HCT116 (cell line): ENCODE data around the gene IGF2. TPM values are rescaled to one million over a fixed set of nuclear protein-coding genes. Genes with fewer than 3 reads are reported as not detected.

Experiments
- ATAC-seq: fragments of 200-7000 bp; cut with Tn5 transposase; 2 replicates; pipeline ENCODE4 v1.9.1; 2020; ENCODE audit warnings: mild to moderate bottlenecking, moderate library complexity
- BruUV-seq: library from RNA; stranded (reverse); fragments of 400-500 nt; replicated peaks from 2 replicates; lab custom pipeline; 2021; lab: Mats Ljungman, UMichigan
- CTCF ChIA-PET: fragments of 300-600 bp; sonication (Branson Sonifier 250); formaldehyde crosslinking; loops from one replicate; lab custom pipeline; 2021; ENCODE audit warnings: antibody characterized with exemption; lab: Charles Lee
- POLR2A ChIA-PET: fragments of 300-600, 350-600 bp; sonication (Branson Sonifier 250); formaldehyde crosslinking; loops from one replicate; lab custom pipeline; 2021; ENCODE audit warnings: antibody characterized with exemption; lab: Charles Lee
- RAD21 ChIA-PET, 2 experiments: fragments of 300-600 bp; sonication (Branson Sonifier 250); formaldehyde crosslinking; loops; one replicate each; lab custom pipeline; 2023; ENCODE audit warnings: low total read pairs in 2 of 2; ENCODE audit not compliant: uncharacterized antibody in 2 of 2, unreplicated experiment in 2 of 2, low non-redundant PET in 1 of 2; lab: Charles Lee
- DNase-seq: peaks from one replicate; pipeline ENCODE4 v3.0.0-alpha.2; 2010; ENCODE audit warnings: low read depth, low spot score
- H2AFZ ChIP-seq: fragments of 200-600 bp; shearing (Covaris generic), sonication (generic); 2 replicates; pipeline ENCODE4 v1.6.1; 2017; ENCODE audit warnings: low read depth, mixed run types, mixed read lengths, antibody characterized with exemption, low read length; ENCODE audit not compliant: poor library complexity, severe bottlenecking
- H3K27ac ChIP-seq: 2 replicates; pipeline ENCODE4 v1.5.1; 2012; ENCODE audit warnings: low read depth, low read length
- H3K27me3 ChIP-seq: fragments of 200-600 bp; sonication (generic); 2 replicates; pipeline ENCODE4 v1.6.1; 2016; ENCODE audit warnings: mixed run types, low read length, mixed read lengths; ENCODE audit not compliant: insufficient read depth
- H3K36me3 ChIP-seq, 2 experiments: fragments of 200-500 bp in 1 of 2; fragments of 200-600 bp in 1 of 2; sonication (Bioruptor generic) in 1 of 2; sonication (generic) in 1 of 2; 2 replicates each; pipeline versions ENCODE4 v1.5.1 to v1.6.1; 2014 to 2016; ENCODE audit warnings: low read length in 2 of 2, inconsistent platforms in 1 of 2, mixed read lengths in 1 of 2, mixed run types in 1 of 2; ENCODE audit not compliant: insufficient read depth in 2 of 2, control insufficient read depth in 1 of 2
- H3K4me1 ChIP-seq, 2 experiments: fragments of 200-600 bp in 1 of 2; sonication (generic) in 1 of 2; 2 replicates each; pipeline versions ENCODE4 v1.5.1 to v1.6.1; 2012 to 2017; ENCODE audit warnings: low read length in 2 of 2, inconsistent platforms in 1 of 2, mild to moderate bottlenecking in 1 of 2, mixed read lengths in 1 of 2, mixed run types in 1 of 2, moderate library complexity in 1 of 2; ENCODE audit not compliant: insufficient read depth in 2 of 2, control insufficient read depth in 1 of 2
- H3K4me2 ChIP-seq: fragments of 200-600 bp; sonication (generic); 2 replicates; pipeline ENCODE4 v1.6.1; 2017; ENCODE audit warnings: mixed run types, low read length, mixed read lengths
- H3K4me3 ChIP-seq, 2 experiments: fragments of 200-600 bp in 1 of 2; sonication (generic) in 1 of 2; replicated peaks in 1 of 2; 2 replicates each; pipeline ENCODE4 v1.5.1; 2011 to 2016; ENCODE audit warnings: low read length in 2 of 2, control low read depth in 1 of 2, low read depth in 1 of 2, mild to moderate bottlenecking in 1 of 2, mixed read lengths in 1 of 2, mixed run types in 1 of 2
- H3K79me2 ChIP-seq: fragments of 200-600 bp; sonication (generic); 2 replicates; pipeline ENCODE4 v1.6.1; 2017; ENCODE audit warnings: mild to moderate bottlenecking, mixed run types, low read length, moderate library complexity, mixed read lengths; ENCODE audit not compliant: insufficient read depth
- H3K9ac ChIP-seq: fragments of 200-600 bp; sonication (generic); 2 replicates; pipeline ENCODE4 v1.6.1; 2016; ENCODE audit warnings: low read length, mixed read lengths
- H3K9me2 ChIP-seq: fragments of 200-600 bp; sonication (generic), shearing (Covaris generic); 2 replicates; pipeline ENCODE4 v1.6.1; 2017; ENCODE audit warnings: mixed run types, mild to moderate bottlenecking, moderate library complexity; ENCODE audit not compliant: insufficient read depth
- H3K9me3 ChIP-seq, 2 experiments: fragments of 200-500 bp in 1 of 2; fragments of 200-600 bp in 1 of 2; sonication (Bioruptor generic) in 1 of 2; sonication (generic) in 1 of 2; 2 replicates each; pipeline ENCODE4 v1.6.1; 2014 to 2017; ENCODE audit warnings: low read length in 2 of 2, mixed read lengths in 2 of 2, inconsistent platforms in 1 of 2, low read depth in 1 of 2, mild to moderate bottlenecking in 1 of 2, mixed run types in 1 of 2, moderate library complexity in 1 of 2; ENCODE audit not compliant: control insufficient read depth in 1 of 2, insufficient read depth in 1 of 2
- H4K20me1 ChIP-seq: fragments of 200-600 bp; sonication (generic), shearing (Covaris generic); 2 replicates; pipeline ENCODE4 v1.6.1; 2017; ENCODE audit warnings: mixed run types, mild to moderate bottlenecking, moderate library complexity; ENCODE audit not compliant: insufficient read depth
- EGR1 ChIP-seq: IDR thresholded peaks from 2 replicates; pipeline ENCODE4 v1.6.1; 2012; ENCODE audit warnings: low read depth
- FOSL1 ChIP-seq: IDR thresholded peaks from 2 replicates; pipeline ENCODE4 v1.6.1; 2012; ENCODE audit warnings: low read depth
- MAX ChIP-seq: IDR thresholded peaks from 2 replicates; pipeline ENCODE4 v1.6.1; 2012
- POLR2A ChIP-seq: IDR thresholded peaks from 2 replicates; pipeline ENCODE4 v1.7.0; 2011; ENCODE audit warnings: borderline replicate concordance; ENCODE audit not compliant: insufficient read depth, insufficient read length; ENCODE audit errors: extremely low read depth
- SIN3A ChIP-seq: IDR thresholded peaks from 2 replicates; pipeline ENCODE4 v1.6.1; 2012; ENCODE audit warnings: low read depth
- SP1 ChIP-seq: IDR thresholded peaks from 2 replicates; pipeline ENCODE4 v1.6.1; 2012; ENCODE audit warnings: low read depth
- ZNF274 ChIP-seq: fragments of 200-500 bp; sonication (Bioruptor generic); IDR thresholded peaks from 2 replicates; pipeline ENCODE4 v1.6.1; 2014; ENCODE audit warnings: mild to moderate bottlenecking, low read depth, low read length, inconsistent platforms
- intact Hi-C: fragments of 100-400 bp; cut with micrococcal nuclease; formaldehyde crosslinking; loops from 2 replicates; pipeline ENCODE4 v1.10.0; 2022
- total RNA-seq: library from RNA; stranded (reverse); gene quantifications from one replicate; pipeline ENCODE4 v1.2.1, GENCODE V29; 2021; ENCODE audit not compliant: unreplicated experiment

The IGF2 gene
- total RNA-seq, 1 experiment from 2014 or later: 17.9 TPM

DNA sequence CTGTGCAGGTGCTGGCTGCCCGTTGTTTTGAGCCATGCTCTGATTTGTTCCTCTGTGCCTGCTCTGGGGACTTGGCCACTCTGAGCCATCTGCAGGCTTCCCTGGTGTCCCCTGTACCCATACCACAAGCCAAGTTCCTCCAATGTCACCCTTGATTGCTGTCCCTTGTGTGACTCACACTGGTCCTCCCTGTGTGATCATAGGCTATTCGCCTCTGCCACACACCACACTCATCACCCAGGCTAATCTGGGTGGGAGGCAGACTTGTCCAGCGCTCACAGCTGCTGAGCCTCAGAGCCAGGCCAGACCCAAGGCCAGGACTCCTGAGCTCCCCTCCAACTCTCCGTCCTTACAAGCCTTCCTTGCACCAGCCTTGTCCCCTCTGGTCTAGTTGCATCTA lies 31.7 kb downstream of the IGF2 start:
- ChIA-PET RAD21 (no interaction called here), POLR2A (no interaction called here), CTCF (no interaction called here)
- Histone ChIP-seq H3K4me3 (no peak overlapping the region), H3K4me2 (no peak overlapping the region), H3K36me3 (no peaks in the 10 kb centered on the region), H3K79me2 (no peaks in the 10 kb centered on the region), H3K9me2 (no peaks in the 10 kb centered on the region), H4K20me1 (no peaks in the 10 kb centered on the region), H3K4me1 (no peaks in the 10 kb centered on the region), H3K27me3 (0 out of 2 replicates have a peak, but pooled peaks cover 2% of the 10 kb centered on the region), H3K9me3 (no peaks in the 10 kb centered on the region), H2AFZ (no peak overlapping the region), H3K27ac (no peak overlapping the region), H3K9ac (no peak overlapping the region)
- no TSS peak for BruUV-seq
- intact Hi-C loops: no loop called here
- ATAC-seq: no peak
- no peak for DNase-seq
- TF ChIP-seq POLR2A: no peak
- TF ChIP-seq SP1: no peak

DNA sequence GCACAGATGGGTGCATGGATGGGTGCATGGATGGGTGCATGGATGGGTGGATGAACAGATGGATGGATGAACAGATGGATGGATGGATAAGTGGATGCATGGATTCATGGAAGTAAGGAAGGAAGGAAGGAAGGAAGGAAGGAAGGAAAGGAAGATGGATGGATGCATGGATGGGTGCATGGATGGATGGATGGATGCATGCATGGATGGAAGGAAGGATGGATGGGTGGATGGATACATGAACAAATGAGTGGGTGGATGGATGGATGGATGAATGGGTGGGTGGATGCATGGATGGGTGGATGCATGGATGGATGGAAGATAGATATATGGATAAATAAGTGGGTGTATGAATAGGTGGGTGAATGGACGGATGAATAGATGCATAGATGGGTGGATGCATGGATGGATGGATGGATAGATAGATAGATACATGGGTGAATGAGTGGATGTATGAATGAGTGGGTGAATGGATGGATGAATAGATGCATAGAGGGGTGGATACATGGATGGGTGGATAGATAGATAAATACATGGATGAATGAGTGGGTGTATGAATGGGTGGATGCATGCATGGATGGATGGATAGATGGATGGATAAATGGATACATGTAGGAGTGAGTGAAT lies 32.5 kb downstream of the IGF2 start:
- RAD21 ChIA-PET: no interaction called here
- Histone ChIP-seq H3K9me3 (no peaks in the 10 kb centered on the region), H3K4me2 (no peak overlapping the region), H3K9ac (no peak overlapping the region), H3K36me3 (no peaks in the 10 kb centered on the region), H3K4me1 (no peaks in the 10 kb centered on the region), H3K27me3 (0 out of 2 replicates have a peak, but pooled peaks cover 2% of the 10 kb centered on the region), H3K9me2 (no peaks in the 10 kb centered on the region), H3K27ac (no peak overlapping the region), H3K79me2 (no peaks in the 10 kb centered on the region), H4K20me1 (no peaks in the 10 kb centered on the region), H2AFZ (no peak overlapping the region), H3K4me3 (no peak overlapping the region)
- POLR2A ChIA-PET: no interaction called here
- no peak for DNase-seq
- TF ChIP-seq SIN3A: no peak
- no peak for TF ChIP-seq ZNF274
- TF ChIP-seq SP1: no peak
- TF ChIP-seq FOSL1: no peak
- no peak for TF ChIP-seq MAX
- no peak for TF ChIP-seq EGR1
- ATAC-seq: no peak
- CTCF ChIA-PET: no interaction called here
- intact Hi-C loops: no loop called here
- no TSS peak for BruUV-seq
